Vagina (tissue), 2 donors: Measurements from ENCODE around the gene ADGRF1. TPM values are rescaled to one million over a fixed set of nuclear protein-coding genes. Genes with fewer than 3 reads are reported as not detected.

ENCODE experiments used
- DNase-seq, 2 donors: peaks; one replicate each; pipeline ENCODE4 v3.0.0-alpha.2; 2017; ENCODE audit errors: extremely low spot score in 2 of 2
- H3K27ac ChIP-seq: fragments of 200-600 bp; sonication (generic); one replicate; pipeline ENCODE4 v1.5.1; 2019
- H3K27me3 ChIP-seq: fragments of 200-600 bp; sonication (generic); one replicate; pipeline ENCODE4 v1.5.1; 2019
- H3K36me3 ChIP-seq, 2 donors: fragments of 200-600 bp; sonication (generic); one replicate each; pipeline ENCODE4 v1.5.1; 2017 to 2019
- H3K4me1 ChIP-seq: fragments of 200-600 bp; sonication (generic); one replicate; pipeline ENCODE4 v1.5.1; 2019
- H3K4me3 ChIP-seq, 2 donors: fragments of 200-600 bp; sonication (generic); 1 replicate in 1 of 2; 2 replicates in 1 of 2; pipeline ENCODE4 v1.5.1; 2016 to 2019
- H3K9me3 ChIP-seq: fragments of 200-600 bp; sonication (generic); one replicate; pipeline ENCODE4 v1.5.1; 2019
- POLR2A ChIP-seq, 2 donors: fragments of 450-650 bp; IDR thresholded peaks; one replicate each; pipeline ENCODE4 v1.6.1; 2017; ENCODE audit warnings: antibody characterized with exemption in 2 of 2, mild to moderate bottlenecking in 2 of 2, moderate library complexity in 2 of 2
- POLR2AphosphoS5 ChIP-seq, 2 donors: sonication (generic); formaldehyde crosslinking; IDR thresholded peaks; one replicate each; pipeline ENCODE4 v1.9.0; 2017; ENCODE audit warnings: antibody characterized with exemption in 2 of 2, mild to moderate bottlenecking in 2 of 2, low read depth in 1 of 2; ENCODE audit not compliant: insufficient read depth in 1 of 2
- intact Hi-C: fragments of 100-400 bp; cut with DNase I; formaldehyde crosslinking; loops from one replicate; pipeline ENCODE4 v1.15.1; 2023
- total RNA-seq: library from RNA; depleted of rRNA; stranded (reverse); fragments of >200 nt; gene quantifications from one replicate; pipeline ENCODE4 v1.2.3, GENCODE V29; 2016
- TF ChIP-seq, protein P1 (sequence below), 3 experiments: fragments of 450-650 bp in 2 of 3; fragments of 200-600 bp in 1 of 3; sonication (generic) in 1 of 3; IDR thresholded peaks; one replicate each; pipeline ENCODE4 v1.5.1; 2017 to 2019; ENCODE audit warnings: antibody characterized with exemption in 3 of 3, mild to moderate bottlenecking in 2 of 3, moderate library complexity in 2 of 3

Gene ADGRF1
- total RNA-seq, 1 donor from 2014 or later = 8.3 TPM

DNA sequence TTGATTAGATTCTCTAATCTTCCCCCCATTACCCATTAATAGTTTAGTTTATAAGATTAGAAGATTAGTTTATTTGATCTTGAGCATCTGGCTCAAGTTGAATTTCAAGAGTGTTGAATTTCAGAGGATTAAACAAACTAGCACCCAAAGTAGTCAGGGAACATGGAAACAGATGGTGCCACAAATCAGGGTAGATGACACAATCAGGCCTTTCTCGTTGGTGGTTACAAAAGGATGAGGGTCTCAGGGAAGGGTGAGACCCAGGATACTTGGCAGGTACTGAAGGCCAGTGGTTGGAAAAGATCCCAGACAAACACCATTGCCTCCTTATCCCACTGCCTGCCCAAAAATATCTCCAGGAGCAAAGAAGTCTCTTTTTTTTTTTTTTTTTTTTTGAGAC is 29.5 kb upstream of the ADGRF1 start:
- intact Hi-C loops = no loop called here
- Histone ChIP-seq H3K27me3 (no peaks in the 10 kb centered on the region), H3K4me1 (peaks cover 16% of the 10 kb centered on the region), H3K27ac (no peak overlapping the region), H3K9me3 (no peaks in the 10 kb centered on the region), H3K4me3 (no peak overlapping the region), H3K36me3 (no peaks in the 10 kb centered on the region)
- DNase-seq = no peak
- TF ChIP-seq POLR2A (IDR thresholded peaks at IDR 0.05) (no peak), POLR2AphosphoS5 (IDR thresholded peaks at IDR 0.05; ENCODE audit: insufficient read depth in 1 of 2, low read depth in 1 of 2) (no peak)
- TF ChIP-seq, protein P1, sequence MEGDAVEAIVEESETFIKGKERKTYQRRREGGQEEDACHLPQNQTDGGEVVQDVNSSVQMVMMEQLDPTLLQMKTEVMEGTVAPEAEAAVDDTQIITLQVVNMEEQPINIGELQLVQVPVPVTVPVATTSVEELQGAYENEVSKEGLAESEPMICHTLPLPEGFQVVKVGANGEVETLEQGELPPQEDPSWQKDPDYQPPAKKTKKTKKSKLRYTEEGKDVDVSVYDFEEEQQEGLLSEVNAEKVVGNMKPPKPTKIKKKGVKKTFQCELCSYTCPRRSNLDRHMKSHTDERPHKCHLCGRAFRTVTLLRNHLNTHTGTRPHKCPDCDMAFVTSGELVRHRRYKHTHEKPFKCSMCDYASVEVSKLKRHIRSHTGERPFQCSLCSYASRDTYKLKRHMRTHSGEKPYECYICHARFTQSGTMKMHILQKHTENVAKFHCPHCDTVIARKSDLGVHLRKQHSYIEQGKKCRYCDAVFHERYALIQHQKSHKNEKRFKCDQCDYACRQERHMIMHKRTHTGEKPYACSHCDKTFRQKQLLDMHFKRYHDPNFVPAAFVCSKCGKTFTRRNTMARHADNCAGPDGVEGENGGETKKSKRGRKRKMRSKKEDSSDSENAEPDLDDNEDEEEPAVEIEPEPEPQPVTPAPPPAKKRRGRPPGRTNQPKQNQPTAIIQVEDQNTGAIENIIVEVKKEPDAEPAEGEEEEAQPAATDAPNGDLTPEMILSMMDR (IDR thresholded peaks at IDR 0.05) = no peak

DNA sequence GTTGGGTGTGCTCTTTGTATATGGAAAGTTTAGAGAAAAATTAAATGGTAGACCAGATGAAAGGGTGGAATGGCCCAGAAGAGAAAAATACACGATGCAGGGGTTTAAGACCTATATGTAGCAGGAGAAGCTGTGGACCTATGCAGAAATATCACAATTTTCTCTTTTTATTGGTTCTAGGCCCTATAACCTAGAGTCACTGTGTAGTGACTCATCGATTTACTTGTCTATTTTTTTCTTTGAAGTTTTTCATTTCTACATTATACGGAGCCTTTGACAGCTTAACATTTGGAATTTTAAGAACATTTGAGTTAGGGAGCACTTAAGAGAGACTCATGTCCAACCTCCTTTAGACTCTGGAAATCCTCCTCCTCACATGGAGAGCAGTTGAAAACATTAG is 28.3 kb upstream of the ADGRF1 start:
- intact Hi-C loops = no loop called here
- Histone ChIP-seq H3K4me3 (no peak overlapping the region), H3K27ac (no peak overlapping the region), H3K9me3 (no peaks in the 10 kb centered on the region), H3K4me1 (peaks cover 4% of the 10 kb centered on the region), H3K27me3 (no peaks in the 10 kb centered on the region), H3K36me3 (no peaks in the 10 kb centered on the region)
- TF ChIP-seq POLR2A (IDR thresholded peaks at IDR 0.05) (no peak), POLR2AphosphoS5 (IDR thresholded peaks at IDR 0.05; ENCODE audit: insufficient read depth in 1 of 2, low read depth in 1 of 2) (no peak)
- TF ChIP-seq, protein P1 (IDR thresholded peaks at IDR 0.05) = no peak
- no peak for DNase-seq

DNA sequence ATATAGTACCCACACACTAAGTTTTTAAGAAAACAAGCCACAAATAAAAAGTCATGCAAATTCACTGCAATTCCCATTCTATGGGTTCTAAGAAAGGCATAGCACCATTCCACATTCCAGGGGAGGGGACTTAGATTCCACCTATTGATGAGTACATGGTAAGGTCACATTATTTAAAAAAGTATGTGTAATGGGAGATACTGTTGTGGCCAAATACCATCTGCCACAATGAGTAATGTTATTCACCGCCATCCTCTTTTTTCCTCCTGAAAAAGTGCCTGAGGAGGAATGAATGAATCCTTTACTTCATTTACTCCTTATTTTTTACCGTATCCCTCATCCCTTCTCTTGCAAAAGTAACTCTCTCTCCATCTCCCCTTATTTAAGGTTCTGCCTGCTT is 27.0 kb upstream of the ADGRF1 start:
- Histone ChIP-seq H3K27me3 (no peaks in the 10 kb centered on the region), H3K36me3 (no peaks in the 10 kb centered on the region), H3K27ac (no peak overlapping the region), H3K4me1 (no peaks in the 10 kb centered on the region), H3K9me3 (no peaks in the 10 kb centered on the region), H3K4me3 (no peak overlapping the region)
- no peak for TF ChIP-seq POLR2AphosphoS5 (IDR thresholded peaks at IDR 0.05; ENCODE audit: insufficient read depth in 1 of 2, low read depth in 1 of 2)
- no peak for TF ChIP-seq POLR2A (IDR thresholded peaks at IDR 0.05)
- TF ChIP-seq, protein P1 (IDR thresholded peaks at IDR 0.05) = no peak
- DNase-seq = no peak
- intact Hi-C loops = no loop called here

DNA sequence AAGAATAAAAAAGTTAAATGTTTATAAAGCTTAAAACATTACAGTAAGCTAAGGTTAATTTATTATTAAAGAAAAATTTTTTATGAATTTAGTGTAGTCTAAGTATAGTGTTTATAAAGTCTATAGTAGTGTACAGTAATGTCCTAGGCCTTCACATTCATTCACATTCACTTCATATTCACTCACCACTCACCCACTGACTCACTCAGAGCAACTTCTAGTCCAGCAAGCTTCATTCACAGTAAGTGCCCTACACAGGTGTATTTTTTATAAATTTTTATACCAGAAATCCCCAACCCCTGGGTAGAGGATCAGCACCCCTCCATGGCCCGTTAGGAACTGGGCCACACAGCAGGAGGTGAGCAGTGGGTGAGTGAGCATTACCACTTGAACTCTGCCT is 24.3 kb upstream of the ADGRF1 start:
- TF ChIP-seq POLR2A (IDR thresholded peaks at IDR 0.05) = no peak
- TF ChIP-seq POLR2AphosphoS5 (IDR thresholded peaks at IDR 0.05; ENCODE audit: insufficient read depth in 1 of 2, low read depth in 1 of 2) = no peak
- TF ChIP-seq, protein P1 (IDR thresholded peaks at IDR 0.05) = no peak
- H3K27me3 ChIP-seq = no peaks in the 10 kb centered on the region
- H3K36me3 ChIP-seq = no peaks in the 10 kb centered on the region
- no peaks in the 10 kb centered on the region for H3K9me3 ChIP-seq
- H3K4me3 ChIP-seq = no peak overlapping the region
- no peaks in the 10 kb centered on the region for H3K4me1 ChIP-seq
- DNase-seq = no peak
- H3K27ac ChIP-seq = no peak overlapping the region
- intact Hi-C loops = no loop called here

- Histone ChIP-seq H3K4me3 (no peak overlapping the region), H3K9me3 (no peaks in the 10 kb centered on the region), H3K4me1 (no peaks in the 10 kb centered on the region), H3K27ac (no peak overlapping the region), H3K36me3 (no peaks in the 10 kb centered on the region), H3K27me3 (no peaks in the 10 kb centered on the region)
- no peak for DNase-seq
- intact Hi-C loops = loop anchor here (5.0 kb wide), 1 partner anchor 827 kb away; no protein-coding TSS in a partner anchor
- TF ChIP-seq, protein P1 (IDR thresholded peaks at IDR 0.05) = no peak
- no peak for TF ChIP-seq POLR2AphosphoS5 (IDR thresholded peaks at IDR 0.05; ENCODE audit: insufficient read depth in 1 of 2, low read depth in 1 of 2)
- TF ChIP-seq POLR2A (IDR thresholded peaks at IDR 0.05) = no peak
These were observed 22.1 kb upstream of the ADGRF1 start for GRCh38 chr6:47064274-47064673.
